GM12878 (cell line): ENCODE results near the gene DNAAF9. TPM values are rescaled to one million over a fixed set of nuclear protein-coding genes. Genes with fewer than 3 reads are reported as not detected.
"Not testable (repeated sequence)": the region's sequence is repeated elsewhere in the genome, so short reads cannot be mapped to it uniquely, and the experiment has no call there.

Source experiments
- ATAC-seq: fragments of 200-7000 bp; cut with Tn5 transposase; 3 replicates; pipeline ENCODE4 v1.9.1; 2020; ENCODE audit warnings: mild to moderate bottlenecking, moderate library complexity
- BruUV-seq: library from RNA; stranded (reverse); fragments of 400-500 nt; replicated peaks from 2 replicates; lab custom pipeline; 2021; lab: Mats Ljungman, UMichigan
- CTCF ChIA-PET: fragments of 300-600 bp; sonication (Branson Sonifier 250); formaldehyde crosslinking; extraction: SDS; loops from one replicate; lab custom pipeline; 2021; ENCODE audit warnings: inconsistent platforms; lab: Yijun Ruan, JAX
- POLR2A ChIA-PET: fragments of 350-600 bp; formaldehyde crosslinking; extraction: SDS; loops from one replicate; lab custom pipeline; 2021; ENCODE audit warnings: inconsistent platforms; lab: Charles Lee
- RAD21 ChIA-PET: fragments of 300-600 bp; sonication (Branson Sonifier 250); formaldehyde crosslinking; loops from one replicate; lab custom pipeline; 2023; ENCODE audit warnings: antibody characterized with exemption; ENCODE audit not compliant: unreplicated experiment; lab: Charles Lee
- SMC1A ChIA-PET: fragments of 300-600 bp; sonication (Branson Sonifier 250); formaldehyde crosslinking; loops from one replicate; lab custom pipeline; 2023; ENCODE audit not compliant: unreplicated experiment, uncharacterized antibody; lab: Charles Lee
- DNase-seq: peaks from one replicate; pipeline ENCODE4 v3.0.0-alpha.2; 2011; ENCODE audit warnings: low read depth, low spot score
- FAIRE-seq: peaks from 3 replicates; lab custom pipeline; 2011; peaks lifted over from hg19 to GRCh38; lab: Jason Lieb, UNC
- H2AFZ ChIP-seq: 2 replicates; pipeline ENCODE4 v1.6.0; 2011; ENCODE audit warnings: low read depth, low read length, control low read depth; ENCODE audit not compliant: control insufficient read depth
- H3K27ac ChIP-seq: 2 replicates; pipeline ENCODE4 v1.5.1; 2011; ENCODE audit warnings: control low read depth; ENCODE audit not compliant: control insufficient read depth, insufficient read depth
- H3K27me3 ChIP-seq, 2 experiments: replicated peaks in 1 of 2; 2 replicates each; pipeline versions ENCODE4 v1.6.0 to v1.6.1; 2011; ENCODE audit warnings: low read length in 1 of 2; ENCODE audit not compliant: control insufficient read depth in 2 of 2, insufficient read depth in 2 of 2
- H3K36me3 ChIP-seq, 2 experiments: 2 replicates each; pipeline ENCODE4 v1.5.1; 2011; ENCODE audit warnings: low read length in 1 of 2; ENCODE audit not compliant: control insufficient read depth in 2 of 2, insufficient read depth in 2 of 2
- H3K4me1 ChIP-seq: 2 replicates; pipeline ENCODE4 v1.6.1; 2011; ENCODE audit warnings: mild to moderate bottlenecking, low read length, moderate library complexity, mixed read lengths; ENCODE audit not compliant: control insufficient read depth, insufficient read depth
- H3K4me2 ChIP-seq: 2 replicates; pipeline ENCODE4 v1.6.0; 2011; ENCODE audit warnings: control low read depth; ENCODE audit not compliant: control insufficient read depth, insufficient read depth
- H3K4me3 ChIP-seq: fragments of 200-600 bp; sonication (generic); 2 replicates; pipeline ENCODE4 v1.5.1; 2016
- H3K79me2 ChIP-seq: 2 replicates; pipeline ENCODE4 v1.6.0; 2011; ENCODE audit warnings: low read length; ENCODE audit not compliant: control insufficient read depth, insufficient read depth
- H3K9ac ChIP-seq: 2 replicates; pipeline ENCODE4 v1.8.0; 2011; ENCODE audit warnings: low read length, control low read depth, mixed read lengths; ENCODE audit not compliant: control insufficient read depth, insufficient read depth
- H3K9me3 ChIP-seq: replicated peaks from 3 replicates; pipeline ENCODE4 v1.5.1; 2011; ENCODE audit warnings: mild to moderate bottlenecking, low read length; ENCODE audit not compliant: control insufficient read depth, insufficient read depth
- H4K20me1 ChIP-seq: 2 replicates; pipeline ENCODE4 v1.6.0; 2011; ENCODE audit not compliant: control insufficient read depth, insufficient read depth
- BRCA1 ChIP-seq: IDR thresholded peaks from 2 replicates; pipeline ENCODE4 v1.6.1; 2011; ENCODE audit warnings: low read depth, low read length, improper control_type of control experiment
- CHD4 ChIP-seq: fragments of 200-600 bp; sonication (generic); IDR thresholded peaks from 2 replicates; pipeline ENCODE4 v1.6.1; 2016; ENCODE audit warnings: mild to moderate bottlenecking
- CREB1 ChIP-seq: IDR thresholded peaks from 2 replicates; pipeline ENCODE4 v1.6.1; 2012; ENCODE audit warnings: low read depth, mild to moderate bottlenecking, inconsistent platforms
- HDAC2 ChIP-seq: fragments of 200-600 bp; sonication (generic); IDR thresholded peaks from 2 replicates; pipeline ENCODE4 v1.6.1; 2017
- RCOR1 ChIP-seq: conservative IDR thresholded peaks from 2 replicates; pipeline ENCODE4 v1.6.1; 2012; ENCODE audit warnings: low read depth, low read length, improper control_type of control experiment
- TAF1 ChIP-seq: IDR thresholded peaks from 2 replicates; pipeline ENCODE4 v1.6.1; 2011; ENCODE audit warnings: mild to moderate bottlenecking, low read depth, low read length, borderline replicate concordance
- ZNF24 ChIP-seq: fragments of 450-650 bp; IDR thresholded peaks from 2 replicates; pipeline ENCODE4 v1.6.1; 2017; ENCODE audit warnings: antibody characterized with exemption, mild to moderate bottlenecking
- WGBS: methylation state at CpG from one replicate; pipeline ENCODE4 v1.1.6; 2016; ENCODE audit warnings: low lambda C conversion rate; ENCODE audit not compliant: insufficient replicate concordance, insufficient coverage; ENCODE audit errors: missing lambda C conversion rate; 5-methylcytosine and 5-hydroxymethylcytosine counted together
- in situ Hi-C: fragments of 300-500 bp; cut with MboI; formaldehyde crosslinking; loops from 9 replicates; pipeline ENCODE4 v1.14.3; 2018; ENCODE audit warnings: mixed read lengths
- intact Hi-C: fragments of 100-400 bp; cut with micrococcal nuclease; formaldehyde crosslinking; loops from one replicate; pipeline ENCODE4 v1.14.2; 2022; ENCODE audit not compliant: unreplicated experiment
- polyA plus RNA-seq, 11 experiments: library from polyadenylated mRNA; depleted of rRNA in 4 of 11; unstranded in 6 of 11; stranded (reverse) in 5 of 11; fragments of >200 nt; fragmentation: Nextera tagmentation in 4 of 11; fragmentation: Illumina TruSeq in 1 of 11; extraction: Ambion mirVana in 4 of 11; extraction: Trizol in 1 of 11; gene quantifications; 1 replicate in 1 of 11; 2 replicates in 10 of 11; pipeline versions ENCODE4 v1.2.1 to v1.2.3, GENCODE V29; 2011 to 2016; ENCODE audit warnings: inconsistent platforms in 2 of 11, missing spikeins in 2 of 11, low read depth in 1 of 11
- total RNA-seq, 4 experiments: library from RNA; depleted of rRNA in 3 of 4; stranded (reverse); fragments of >200 nt in 3 of 4; fragmentation: Illumina TruSeq in 1 of 4; extraction: Trizol in 1 of 4; gene quantifications; 2 replicates each; pipeline versions ENCODE4 v1.2.1 to v1.2.3, GENCODE V29; 2013 to 2021
- TF ChIP-seq, protein P1 (sequence below): IDR thresholded peaks from 2 replicates; pipeline ENCODE4 v1.6.1; 2011; ENCODE audit warnings: low read depth, low read length, improper control_type of control experiment, borderline replicate concordance

DNAAF9 gene
- total and polyA plus RNA-seq, 10 of the 15 experiments (the other 5 are each of a cell fraction or from before 2014, with no cell fraction given) = 0.08 to 2.1 (median 1.3) TPM

DNA sequence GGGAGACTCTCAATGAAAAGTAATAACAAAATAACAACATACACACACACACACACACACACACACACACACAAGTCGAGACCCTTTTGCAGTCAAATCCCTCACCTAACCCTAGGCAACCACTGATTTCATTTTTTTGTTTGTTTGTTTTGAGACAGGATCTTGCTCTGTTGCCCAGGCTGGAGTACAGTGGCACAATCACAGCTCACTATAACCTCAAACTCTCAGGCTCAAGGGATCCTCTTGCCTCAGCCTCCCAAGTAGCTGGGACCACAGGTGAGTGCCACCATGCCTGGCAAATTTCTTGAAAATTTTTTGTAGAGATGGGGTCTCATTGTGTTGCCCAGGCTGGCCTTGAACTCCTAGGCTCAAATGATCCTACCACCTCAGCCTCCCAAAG lies 10.7 kb upstream of the DNAAF9 start:
- FAIRE-seq, H3K9ac ChIP-seq, H3K4me3 ChIP-seq, CTCF ChIA-PET, POLR2A ChIA-PET, in situ Hi-C loops, H3K9me3 ChIP-seq, H3K79me2 ChIP-seq, ATAC-seq, H4K20me1 ChIP-seq, H3K27ac ChIP-seq, DNase-seq, SMC1A ChIA-PET, H2AFZ ChIP-seq, H3K4me2 ChIP-seq, BruUV-seq, H3K36me3 ChIP-seq, H3K27me3 ChIP-seq, intact Hi-C loops: not testable (repeated sequence)
- peaks cover 12% of the 10 kb centered on the region for H3K4me1 ChIP-seq
- WGBS = 8% methylated on average over 1 of the region's 1 CpG
- RAD21 ChIA-PET = interaction anchor here (0.7 kb wide), 1 partner anchor 388 kb away, joined by 3 read pairs; no protein-coding TSS in a partner anchor

DNA sequence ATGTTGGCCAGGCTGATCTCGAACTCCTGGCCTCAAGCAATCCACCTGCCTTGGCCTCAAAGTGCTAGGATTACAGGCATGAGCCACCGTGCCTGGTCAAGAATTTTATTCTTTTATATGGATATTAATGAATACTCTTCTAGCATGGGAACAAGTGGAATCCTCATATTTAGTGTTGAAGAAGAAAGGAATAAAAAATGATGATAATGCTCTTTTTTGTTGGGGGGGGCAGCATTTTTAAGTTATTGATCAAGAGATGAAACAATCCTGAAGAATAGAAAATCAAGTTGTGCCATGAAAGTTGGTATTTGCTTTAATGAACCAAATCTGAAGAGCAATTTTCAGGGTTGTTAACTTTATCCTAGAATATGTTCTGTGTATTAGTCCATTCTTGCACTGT lies 6.7 kb upstream of the DNAAF9 start:
- Histone ChIP-seq H3K36me3 (no peaks in the 10 kb centered on the region), H3K9me3 (no peaks in the 10 kb centered on the region; the same call in 2 of the 3 replicates), H3K9ac (no peak overlapping the region), H3K4me1 (no peaks in the 10 kb centered on the region), H3K4me2 (no peak overlapping the region), H3K27me3 (no peaks in the 10 kb centered on the region), H4K20me1 (no peaks in the 10 kb centered on the region), H2AFZ (no peak overlapping the region), H3K27ac (no peak overlapping the region), H3K4me3 (no peak overlapping the region), H3K79me2 (no peaks in the 10 kb centered on the region)
- ChIA-PET POLR2A (no interaction called here), CTCF (no interaction called here), SMC1A (no interaction called here), RAD21 (no interaction called here)
- ATAC-seq (no peak), DNase-seq (no peak), FAIRE-seq (no peak)
- 38% methylated on average over 2 of the region's 2 CpGs for WGBS
- in situ Hi-C loops (no loop called here), intact Hi-C loops (no loop called here)
- BruUV-seq = no TSS peak
- TF ChIP-seq HDAC2 = no peak
- no peak for TF ChIP-seq BRCA1
- no peak for TF ChIP-seq TAF1
- no peak for TF ChIP-seq CHD4
- TF ChIP-seq CREB1 = no peak
- TF ChIP-seq ZNF24 = no peak
- TF ChIP-seq, protein P1, sequence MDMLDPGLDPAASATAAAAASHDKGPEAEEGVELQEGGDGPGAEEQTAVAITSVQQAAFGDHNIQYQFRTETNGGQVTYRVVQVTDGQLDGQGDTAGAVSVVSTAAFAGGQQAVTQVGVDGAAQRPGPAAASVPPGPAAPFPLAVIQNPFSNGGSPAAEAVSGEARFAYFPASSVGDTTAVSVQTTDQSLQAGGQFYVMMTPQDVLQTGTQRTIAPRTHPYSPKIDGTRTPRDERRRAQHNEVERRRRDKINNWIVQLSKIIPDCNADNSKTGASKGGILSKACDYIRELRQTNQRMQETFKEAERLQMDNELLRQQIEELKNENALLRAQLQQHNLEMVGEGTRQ = no peak
- TF ChIP-seq RCOR1 = no peak
